Vagina (tissue), 2 donors: Measurements from ENCODE around the gene PSMD3. TPM values are rescaled to one million over a fixed set of nuclear protein-coding genes. Genes with fewer than 3 reads are reported as not detected.
"Not testable (repeated sequence)": the region's sequence is repeated elsewhere in the genome, so short reads cannot be mapped to it uniquely, and the experiment has no call there.

Experiments used
- DNase-seq, 2 donors: peaks; one replicate each; pipeline ENCODE4 v3.0.0-alpha.2; 2017; ENCODE audit errors: extremely low spot score in 2 of 2
- H3K27ac ChIP-seq: fragments of 200-600 bp; sonication (generic); one replicate; pipeline ENCODE4 v1.5.1; 2019
- H3K27me3 ChIP-seq: fragments of 200-600 bp; sonication (generic); one replicate; pipeline ENCODE4 v1.5.1; 2019
- H3K36me3 ChIP-seq, 2 donors: fragments of 200-600 bp; sonication (generic); one replicate each; pipeline ENCODE4 v1.5.1; 2017 to 2019
- H3K4me1 ChIP-seq: fragments of 200-600 bp; sonication (generic); one replicate; pipeline ENCODE4 v1.5.1; 2019
- H3K4me3 ChIP-seq, 2 donors: fragments of 200-600 bp; sonication (generic); 1 replicate in 1 of 2; 2 replicates in 1 of 2; pipeline ENCODE4 v1.5.1; 2016 to 2019
- H3K9me3 ChIP-seq: fragments of 200-600 bp; sonication (generic); one replicate; pipeline ENCODE4 v1.5.1; 2019
- CTCF ChIP-seq, 3 experiments: fragments of 450-650 bp in 2 of 3; fragments of 200-600 bp in 1 of 3; sonication (generic) in 1 of 3; IDR thresholded peaks; one replicate each; pipeline ENCODE4 v1.5.1; 2017 to 2019; ENCODE audit warnings: antibody characterized with exemption in 3 of 3, mild to moderate bottlenecking in 2 of 3, moderate library complexity in 2 of 3
- POLR2A ChIP-seq, 2 donors: fragments of 450-650 bp; IDR thresholded peaks; one replicate each; pipeline ENCODE4 v1.6.1; 2017; ENCODE audit warnings: antibody characterized with exemption in 2 of 2, mild to moderate bottlenecking in 2 of 2, moderate library complexity in 2 of 2
- POLR2AphosphoS5 ChIP-seq, 2 donors: sonication (generic); formaldehyde crosslinking; IDR thresholded peaks; one replicate each; pipeline ENCODE4 v1.9.0; 2017; ENCODE audit warnings: antibody characterized with exemption in 2 of 2, mild to moderate bottlenecking in 2 of 2, low read depth in 1 of 2; ENCODE audit not compliant: insufficient read depth in 1 of 2
- intact Hi-C: fragments of 100-400 bp; cut with DNase I; formaldehyde crosslinking; loops from one replicate; pipeline ENCODE4 v1.15.1; 2023
- total RNA-seq: library from RNA; depleted of rRNA; stranded (reverse); fragments of >200 nt; gene quantifications from one replicate; pipeline ENCODE4 v1.2.3, GENCODE V29; 2016

PSMD3 gene
- total RNA-seq, 1 donor from 2014 or later, result 95.0 TPM

- intact Hi-C loops, result no loop called here
- Histone ChIP-seq H3K9me3 (no peaks in the 10 kb centered on the region), H3K4me3 (no peak overlapping the region), H3K4me1 (peaks cover 35% of the 10 kb centered on the region), H3K27ac (peak overlapping the region; percentile 36), H3K36me3 (peaks cover 0 to 47% of the 10 kb centered on the region in 2 donors), H3K27me3 (no peaks in the 10 kb centered on the region)
- no peak for DNase-seq
- TF ChIP-seq POLR2AphosphoS5 (IDR thresholded peaks at IDR 0.05; ENCODE audit: insufficient read depth in 1 of 2, low read depth in 1 of 2), result no peak
- TF ChIP-seq CTCF (IDR thresholded peaks at IDR 0.05), result no peak
- TF ChIP-seq POLR2A (IDR thresholded peaks at IDR 0.05), result no peak
Observed at GRCh38 chr17:39997543-39997942, 16.9 kb downstream of the PSMD3 start.

GRCh38 chr17:39999067-39999466 lies 18.5 kb downstream of the PSMD3 start:
- Histone ChIP-seq H3K27ac (no peak overlapping the region), H3K27me3 (no peaks in the 10 kb centered on the region), H3K36me3 (peaks cover 0 to 32% of the 10 kb centered on the region in 2 donors), H3K9me3 (no peaks in the 10 kb centered on the region), H3K4me3 (no peak overlapping the region), H3K4me1 (peaks cover 35% of the 10 kb centered on the region)
- intact Hi-C loops, result no loop called here
- no peak for DNase-seq
- no peak for TF ChIP-seq CTCF (IDR thresholded peaks at IDR 0.05)
- no peak for TF ChIP-seq POLR2A (IDR thresholded peaks at IDR 0.05)
- TF ChIP-seq POLR2AphosphoS5 (IDR thresholded peaks at IDR 0.05; ENCODE audit: insufficient read depth in 1 of 2, low read depth in 1 of 2), result no peak

- Histone ChIP-seq H3K4me3 (no peak overlapping the region), H3K27ac (no peak overlapping the region), H3K36me3 (peaks cover 0 to 21% of the 10 kb centered on the region in 2 donors), H3K4me1 (peaks cover 26% of the 10 kb centered on the region), H3K9me3 (no peaks in the 10 kb centered on the region), H3K27me3 (no peaks in the 10 kb centered on the region)
- intact Hi-C loops, result no loop called here
- no peak for TF ChIP-seq POLR2A (IDR thresholded peaks at IDR 0.05)
- TF ChIP-seq POLR2AphosphoS5 (IDR thresholded peaks at IDR 0.05; ENCODE audit: insufficient read depth in 1 of 2, low read depth in 1 of 2), result no peak
- TF ChIP-seq CTCF (IDR thresholded peaks at IDR 0.05), result no peak
- DNase-seq, result no peak
Observed at GRCh38 chr17:40000161-40000560, 19.6 kb downstream of the PSMD3 start.

- H3K9me3 ChIP-seq, H3K4me3 ChIP-seq, H3K36me3 ChIP-seq, DNase-seq, H3K27ac ChIP-seq, H3K27me3 ChIP-seq, intact Hi-C loops: not testable (repeated sequence)
- H3K4me1 ChIP-seq, result peaks cover 16% of the 10 kb centered on the region
Observed at GRCh38 chr17:40001335-40001734, 20.7 kb downstream of the PSMD3 start.

GRCh38 chr17:40004072-40004471 lies 23.5 kb downstream of the PSMD3 start:
- Histone ChIP-seq H3K9me3 (no peaks in the 10 kb centered on the region), H3K27me3 (no peaks in the 10 kb centered on the region), H3K4me3 (no peak overlapping the region), H3K4me1 (no peaks in the 10 kb centered on the region), H3K27ac (no peak overlapping the region), H3K36me3 (no peaks in the 10 kb centered on the region)
- TF ChIP-seq CTCF (IDR thresholded peaks at IDR 0.05), result no peak
- TF ChIP-seq POLR2AphosphoS5 (IDR thresholded peaks at IDR 0.05; ENCODE audit: insufficient read depth in 1 of 2, low read depth in 1 of 2), result no peak
- no peak for TF ChIP-seq POLR2A (IDR thresholded peaks at IDR 0.05)
- DNase-seq, result no peak
- intact Hi-C loops, result no loop called here

GRCh38 chr17:40004712-40005111 lies 24.1 kb downstream of the PSMD3 start:
- TF ChIP-seq POLR2AphosphoS5 (IDR thresholded peaks at IDR 0.05; ENCODE audit: insufficient read depth in 1 of 2, low read depth in 1 of 2), result no peak
- no peak for TF ChIP-seq POLR2A (IDR thresholded peaks at IDR 0.05)
- no peak for TF ChIP-seq CTCF (IDR thresholded peaks at IDR 0.05)
- no peaks in the 10 kb centered on the region for H3K27me3 ChIP-seq

More at GRCh38 chr17:40004712-40005111, 24.1 kb downstream of the PSMD3 start:
- no peak overlapping the region for H3K4me3 ChIP-seq
- no peaks in the 10 kb centered on the region for H3K36me3 ChIP-seq
- H3K4me1 ChIP-seq, result no peaks in the 10 kb centered on the region
- no peak overlapping the region for H3K27ac ChIP-seq
- no peaks in the 10 kb centered on the region for H3K9me3 ChIP-seq
- DNase-seq, result no peak
- intact Hi-C loops, result no loop called here
